GM23338 (cell line): Measurements from ENCODE around the gene UBE3B. TPM values are rescaled to one million over a fixed set of nuclear protein-coding genes. Genes with fewer than 3 reads are reported as not detected.

Experiments
- ATAC-seq: fragments of 200-7000 bp; cut with Tn5 transposase; 3 replicates; pipeline ENCODE4 v1.9.1; 2020
- DNase-seq: peaks from one replicate; pipeline ENCODE4 v3.0.0-alpha.2; 2015; ENCODE audit warnings: low spot score
- H2AFZ ChIP-seq: fragments of 200-600 bp; sonication (generic); 2 replicates; pipeline ENCODE4 v1.8.0; 2016; ENCODE audit warnings: antibody characterized with exemption, mild to moderate bottlenecking, moderate library complexity
- H3F3A ChIP-seq: fragments of 200-600 bp; sonication (generic); replicated peaks from 2 replicates; pipeline ENCODE4 v1.8.0; 2017; ENCODE audit warnings: antibody characterized with exemption, mixed run types, low read depth
- H3K27ac ChIP-seq: fragments of 200-600 bp; sonication (generic); 2 replicates; pipeline ENCODE4 v1.6.1; 2016; ENCODE audit warnings: low read depth
- H3K27me3 ChIP-seq: fragments of 200-600 bp; sonication (generic); 2 replicates; pipeline ENCODE4 v1.8.0; 2016; ENCODE audit warnings: mild to moderate bottlenecking, mixed run types, moderate library complexity; ENCODE audit not compliant: insufficient read depth
- H3K36me3 ChIP-seq: fragments of 200-600 bp; sonication (generic); 2 replicates; pipeline ENCODE4 v1.8.0; 2016; ENCODE audit warnings: mild to moderate bottlenecking; ENCODE audit not compliant: insufficient read depth
- H3K4me1 ChIP-seq: fragments of 200-600 bp; sonication (generic); 2 replicates; pipeline ENCODE4 v1.8.0; 2016; ENCODE audit warnings: mild to moderate bottlenecking, moderate library complexity; ENCODE audit not compliant: insufficient read depth
- H3K4me2 ChIP-seq: fragments of 200-600 bp; sonication (generic); 2 replicates; pipeline ENCODE4 v1.7.1; 2017; ENCODE audit warnings: mixed run types
- H3K4me3 ChIP-seq: fragments of 200-600 bp; sonication (generic); 2 replicates; pipeline ENCODE4 v1.6.1; 2016; ENCODE audit warnings: mixed run types
- H3K79me2 ChIP-seq: fragments of 200-600 bp; sonication (generic); replicated peaks from 2 replicates; pipeline ENCODE4 v1.8.0; 2017; ENCODE audit warnings: mild to moderate bottlenecking; ENCODE audit not compliant: insufficient read depth
- H3K9me2 ChIP-seq: fragments of 200-600 bp; sonication (generic); 2 replicates; pipeline ENCODE4 v1.8.0; 2017; ENCODE audit not compliant: insufficient read depth
- H4K20me1 ChIP-seq: fragments of 200-600 bp; sonication (generic); replicated peaks from 2 replicates; pipeline ENCODE4 v1.8.0; 2017; ENCODE audit warnings: mild to moderate bottlenecking; ENCODE audit not compliant: insufficient read depth
- H3K27ac Mint-ChIP-seq: 2 replicates; pipeline ENCODE4 v1.8.0; 2020; ENCODE audit warnings: inconsistent platforms, mild to moderate bottlenecking, moderate library complexity, mixed read lengths
- H3K27me3 Mint-ChIP-seq: 3 replicates; pipeline ENCODE4 v1.8.0; 2022; ENCODE audit warnings: low read depth, mild to moderate bottlenecking, moderate library complexity, mixed read lengths, inconsistent platforms; ENCODE audit not compliant: insufficient read depth, poor library complexity
- H3K36me3 Mint-ChIP-seq: 3 replicates; pipeline ENCODE4 v1.8.0; 2021; ENCODE audit warnings: low read depth, mild to moderate bottlenecking, inconsistent platforms, moderate library complexity, mixed read lengths
- H3K4me1 Mint-ChIP-seq: 3 replicates; pipeline ENCODE4 v1.8.0; 2020; ENCODE audit warnings: mild to moderate bottlenecking, inconsistent platforms, mixed read lengths
- H3K4me3 Mint-ChIP-seq: 3 replicates; pipeline ENCODE4 v1.8.0; 2021; ENCODE audit warnings: moderate library complexity, mild to moderate bottlenecking, inconsistent platforms, mixed read lengths
- H3K9me3 Mint-ChIP-seq: 3 replicates; pipeline ENCODE4 v1.8.0; 2020; ENCODE audit warnings: moderate library complexity, mild to moderate bottlenecking, inconsistent platforms, mixed read lengths
- CREB1 ChIP-seq: fragments of 250-450 bp; sonication (Bioruptor Pico); IDR thresholded peaks from 2 replicates; pipeline ENCODE4 v1.5.0; 2020; ENCODE audit warnings: low read depth, mild to moderate bottlenecking, moderate library complexity
- EZH2phosphoT487 ChIP-seq: fragments of 200-600 bp; sonication (generic); IDR thresholded peaks from one replicate; pipeline ENCODE4 v1.8.1; 2018; ENCODE audit warnings: antibody characterized with exemption; ENCODE audit not compliant: unreplicated experiment
- POLR2AphosphoS5 ChIP-seq: IDR thresholded peaks from 2 replicates; pipeline ENCODE4 v1.6.1; 2016; ENCODE audit warnings: antibody characterized with exemption, low read depth
- ZNF114 ChIP-seq: fragments of 250-450 bp; sonication (Bioruptor Pico); IDR thresholded peaks from 2 replicates; pipeline ENCODE4 v1.5.0; 2020; ENCODE audit warnings: mild to moderate bottlenecking, moderate library complexity
- ZNF331 ChIP-seq: fragments of 250-450 bp; sonication (Bioruptor Pico); IDR thresholded peaks from 2 replicates; pipeline ENCODE4 v1.5.0; 2020; ENCODE audit warnings: low read depth, mild to moderate bottlenecking, moderate library complexity
- polyA plus RNA-seq: library from polyadenylated mRNA; unstranded; fragments of >200 nt; fragmentation: Nextera tagmentation; extraction: Ambion mirVana; gene quantifications from 2 replicates; pipeline ENCODE4 v1.2.1, GENCODE V29; 2016
- total RNA-seq: library from RNA; depleted of rRNA; stranded (reverse); fragments of >200 nt; shearing (Covaris generic); gene quantifications from 2 replicates; pipeline ENCODE4 v1.2.3, GENCODE V29; 2014
- TF ChIP-seq, protein P1 (sequence below): IDR thresholded peaks from one replicate; pipeline ENCODE4 v1.6.1; 2018; ENCODE audit warnings: antibody characterized with exemption; ENCODE audit not compliant: unreplicated experiment
- TF ChIP-seq, protein P2 (sequence below), 2 experiments: fragments of 200-600 bp in 1 of 2; sonication (generic) in 1 of 2; conservative IDR thresholded peaks; 2 replicates each; pipeline versions ENCODE4 v1.5.1 to v1.6.1; 2016 to 2017; ENCODE audit warnings: antibody characterized with exemption in 2 of 2, low read depth in 2 of 2, mild to moderate bottlenecking in 2 of 2, moderate library complexity in 1 of 2

Gene UBE3B
- total and polyA plus RNA-seq, 2 experiments from 2014 or later, result 20.8 TPM

DNA sequence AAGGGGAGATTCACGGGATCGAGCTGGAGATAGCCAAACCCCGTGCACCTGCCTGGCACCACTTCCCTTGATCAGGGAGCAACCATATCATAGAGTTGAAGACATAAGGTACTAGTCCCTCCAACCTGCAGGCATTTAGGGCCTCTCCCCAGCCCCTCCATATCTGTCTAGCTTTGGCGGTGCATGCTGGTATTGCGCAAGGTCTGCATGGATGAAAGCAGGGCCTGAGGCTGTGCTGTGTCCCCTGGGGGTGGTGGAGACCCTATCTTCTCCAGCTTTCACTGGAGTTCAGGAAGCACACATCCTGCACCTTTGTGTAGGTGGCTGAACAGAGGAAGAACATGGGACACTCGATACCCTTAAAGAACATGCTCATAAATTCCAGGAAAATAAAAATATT lies 47.2 kb upstream of the UBE3B start:
- Histone ChIP-seq H3K4me1 (peaks cover 10% of the 10 kb centered on the region), H3K27ac (no peak overlapping the region), H3K27me3 (no peaks in the 10 kb centered on the region), H3K9me2 (no peaks in the 10 kb centered on the region), H3K4me2 (no peak overlapping the region), H2AFZ (no peak overlapping the region), H3K79me2 (no peaks in the 10 kb centered on the region), H3K36me3 (no peaks in the 10 kb centered on the region), H4K20me1 (no peaks in the 10 kb centered on the region; the same call in 1 of the 2 replicates), H3K4me3 (no peak overlapping the region), H3F3A (no peaks in the 10 kb centered on the region)
- Mint-ChIP-seq H3K4me3 (no peak overlapping the region), H3K36me3 (no peaks in the 10 kb centered on the region), H3K4me1 (peaks cover 24% of the 10 kb centered on the region), H3K9me3 (peaks cover 7% of the 10 kb centered on the region; the same call in 2 of the 3 replicates), H3K27ac (no peak overlapping the region), H3K27me3 (peaks cover 10% of the 10 kb centered on the region)
- DNase-seq (no peak), ATAC-seq (no peak)
- TF ChIP-seq, protein P1, sequence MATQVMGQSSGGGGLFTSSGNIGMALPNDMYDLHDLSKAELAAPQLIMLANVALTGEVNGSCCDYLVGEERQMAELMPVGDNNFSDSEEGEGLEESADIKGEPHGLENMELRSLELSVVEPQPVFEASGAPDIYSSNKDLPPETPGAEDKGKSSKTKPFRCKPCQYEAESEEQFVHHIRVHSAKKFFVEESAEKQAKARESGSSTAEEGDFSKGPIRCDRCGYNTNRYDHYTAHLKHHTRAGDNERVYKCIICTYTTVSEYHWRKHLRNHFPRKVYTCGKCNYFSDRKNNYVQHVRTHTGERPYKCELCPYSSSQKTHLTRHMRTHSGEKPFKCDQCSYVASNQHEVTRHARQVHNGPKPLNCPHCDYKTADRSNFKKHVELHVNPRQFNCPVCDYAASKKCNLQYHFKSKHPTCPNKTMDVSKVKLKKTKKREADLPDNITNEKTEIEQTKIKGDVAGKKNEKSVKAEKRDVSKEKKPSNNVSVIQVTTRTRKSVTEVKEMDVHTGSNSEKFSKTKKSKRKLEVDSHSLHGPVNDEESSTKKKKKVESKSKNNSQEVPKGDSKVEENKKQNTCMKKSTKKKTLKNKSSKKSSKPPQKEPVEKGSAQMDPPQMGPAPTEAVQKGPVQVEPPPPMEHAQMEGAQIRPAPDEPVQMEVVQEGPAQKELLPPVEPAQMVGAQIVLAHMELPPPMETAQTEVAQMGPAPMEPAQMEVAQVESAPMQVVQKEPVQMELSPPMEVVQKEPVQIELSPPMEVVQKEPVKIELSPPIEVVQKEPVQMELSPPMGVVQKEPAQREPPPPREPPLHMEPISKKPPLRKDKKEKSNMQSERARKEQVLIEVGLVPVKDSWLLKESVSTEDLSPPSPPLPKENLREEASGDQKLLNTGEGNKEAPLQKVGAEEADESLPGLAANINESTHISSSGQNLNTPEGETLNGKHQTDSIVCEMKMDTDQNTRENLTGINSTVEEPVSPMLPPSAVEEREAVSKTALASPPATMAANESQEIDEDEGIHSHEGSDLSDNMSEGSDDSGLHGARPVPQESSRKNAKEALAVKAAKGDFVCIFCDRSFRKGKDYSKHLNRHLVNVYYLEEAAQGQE, result no peak
- TF ChIP-seq CREB1 (CRISPR knock-in tag), result no peak

DNA sequence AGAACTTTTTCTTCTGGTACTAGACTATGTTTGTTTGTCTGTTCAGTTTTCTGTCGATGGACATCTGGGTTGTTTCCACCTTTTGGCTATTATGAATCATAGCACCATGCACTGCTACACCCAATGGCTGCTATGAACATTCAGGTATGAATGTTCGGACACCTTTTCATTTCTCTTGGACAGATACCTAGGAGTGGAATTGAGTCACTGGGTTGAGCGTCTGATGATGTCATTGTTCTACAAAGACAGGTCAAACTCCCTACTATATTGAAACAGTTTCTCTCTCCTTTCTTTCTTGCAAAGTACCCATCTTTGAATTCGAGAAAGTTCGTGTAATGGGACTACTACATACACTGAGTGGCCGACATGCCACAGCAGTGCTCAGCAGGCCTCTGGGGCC lies 45.0 kb upstream of the UBE3B start:
- H3K27me3 ChIP-seq, result no peaks in the 10 kb centered on the region
- DNase-seq (no peak), ATAC-seq (no peak)
- no peaks in the 10 kb centered on the region for H3K36me3 Mint-ChIP-seq
- no peaks in the 10 kb centered on the region for H3K36me3 ChIP-seq
- peaks cover 28% of the 10 kb centered on the region for H3K4me1 ChIP-seq
- no peak overlapping the region for H3K4me3 ChIP-seq
- peaks cover 7% of the 10 kb centered on the region for H3K27me3 Mint-ChIP-seq
- H3K4me2 ChIP-seq, result no peak overlapping the region
- no peaks in the 10 kb centered on the region; the same call in 1 of the 2 replicates for H4K20me1 ChIP-seq
- H3K79me2 ChIP-seq, result no peaks in the 10 kb centered on the region
- TF ChIP-seq ZNF331 (CRISPR knock-in tag) (no peak), EZH2phosphoT487 (no peak), POLR2AphosphoS5 (no peak), CREB1 (CRISPR knock-in tag) (no peak), ZNF114 (CRISPR knock-in tag) (no peak)
- no peak overlapping the region for H3K27ac Mint-ChIP-seq
- H3K4me3 Mint-ChIP-seq, result no peak overlapping the region
- H3K27ac ChIP-seq, result no peak overlapping the region
- peaks cover 4% of the 10 kb centered on the region; the same call in 1 of the 2 replicates for H3F3A ChIP-seq
- H3K9me3 Mint-ChIP-seq, result peaks cover 7% of the 10 kb centered on the region; the same call in 2 of the 3 replicates
- H3K9me2 ChIP-seq, result no peaks in the 10 kb centered on the region
- H2AFZ ChIP-seq, result no peak overlapping the region; the same call in 1 of the 2 replicates
- H3K4me1 Mint-ChIP-seq, result peaks cover 44% of the 10 kb centered on the region

DNA sequence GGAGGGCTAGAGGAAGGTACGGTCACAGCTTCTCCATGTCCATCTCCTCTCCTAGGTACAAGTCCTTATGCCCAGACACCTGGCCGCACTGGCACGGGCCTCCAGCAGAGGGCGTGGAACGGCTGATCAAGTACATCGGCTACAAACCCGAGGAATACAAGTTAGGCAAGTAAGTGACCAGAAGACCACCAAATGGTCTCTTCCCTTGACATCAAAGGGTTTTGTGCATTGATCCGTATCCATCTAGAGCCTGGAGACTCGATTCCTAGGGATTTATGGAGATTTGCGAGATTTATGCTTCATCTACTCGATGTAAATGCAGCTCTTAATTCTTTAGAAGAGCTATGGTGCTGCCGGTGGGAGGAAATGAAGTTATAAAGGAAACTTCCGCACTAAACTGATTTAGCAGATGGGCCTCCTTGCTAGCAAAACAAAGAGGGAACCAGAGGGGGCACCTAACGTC lies 44.6 kb upstream of the UBE3B start:
- H3K9me2 ChIP-seq, result no peaks in the 10 kb centered on the region
- H3K36me3 Mint-ChIP-seq, result no peaks in the 10 kb centered on the region
- H2AFZ ChIP-seq, result peak overlapping the region; percentile 2; the same call in 1 of the 2 replicates
- no peak overlapping the region for H3K4me3 ChIP-seq
- peaks cover 45% of the 10 kb centered on the region for H3K4me1 Mint-ChIP-seq
- H3K9me3 Mint-ChIP-seq, result peaks cover 7% of the 10 kb centered on the region; the same call in 2 of the 3 replicates
- no peak overlapping the region for H3K27ac Mint-ChIP-seq
- no peak overlapping the region for H3K4me2 ChIP-seq
- peaks cover 6% of the 10 kb centered on the region for H3K27me3 Mint-ChIP-seq
- no peaks in the 10 kb centered on the region for H3K36me3 ChIP-seq
- ATAC-seq, result peak; percentile 79
- DNase-seq, result peak; percentile 92
- peaks cover 28% of the 10 kb centered on the region for H3K4me1 ChIP-seq
- H3K4me3 Mint-ChIP-seq, result no peak overlapping the region
- H4K20me1 ChIP-seq, result no peaks in the 10 kb centered on the region; the same call in 1 of the 2 replicates
- no peak overlapping the region for H3K27ac ChIP-seq
- H3F3A ChIP-seq, result peaks cover 4% of the 10 kb centered on the region; the same call in 1 of the 2 replicates
- no peaks in the 10 kb centered on the region for H3K79me2 ChIP-seq
- no peaks in the 10 kb centered on the region for H3K27me3 ChIP-seq
- TF ChIP-seq, protein P2, sequence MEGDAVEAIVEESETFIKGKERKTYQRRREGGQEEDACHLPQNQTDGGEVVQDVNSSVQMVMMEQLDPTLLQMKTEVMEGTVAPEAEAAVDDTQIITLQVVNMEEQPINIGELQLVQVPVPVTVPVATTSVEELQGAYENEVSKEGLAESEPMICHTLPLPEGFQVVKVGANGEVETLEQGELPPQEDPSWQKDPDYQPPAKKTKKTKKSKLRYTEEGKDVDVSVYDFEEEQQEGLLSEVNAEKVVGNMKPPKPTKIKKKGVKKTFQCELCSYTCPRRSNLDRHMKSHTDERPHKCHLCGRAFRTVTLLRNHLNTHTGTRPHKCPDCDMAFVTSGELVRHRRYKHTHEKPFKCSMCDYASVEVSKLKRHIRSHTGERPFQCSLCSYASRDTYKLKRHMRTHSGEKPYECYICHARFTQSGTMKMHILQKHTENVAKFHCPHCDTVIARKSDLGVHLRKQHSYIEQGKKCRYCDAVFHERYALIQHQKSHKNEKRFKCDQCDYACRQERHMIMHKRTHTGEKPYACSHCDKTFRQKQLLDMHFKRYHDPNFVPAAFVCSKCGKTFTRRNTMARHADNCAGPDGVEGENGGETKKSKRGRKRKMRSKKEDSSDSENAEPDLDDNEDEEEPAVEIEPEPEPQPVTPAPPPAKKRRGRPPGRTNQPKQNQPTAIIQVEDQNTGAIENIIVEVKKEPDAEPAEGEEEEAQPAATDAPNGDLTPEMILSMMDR (conservative IDR thresholded peaks at IDR 0.05; ENCODE audit: low read depth in 2 of 2), result peak; percentile 84 to 90
